Fibroblast of mammary gland (primary cell): ENCODE measurements around the gene KCNC2.

Experiments
- DNase-seq: peaks from one replicate; pipeline ENCODE4 v3.0.0-alpha.2; 2010; ENCODE audit warnings: low read depth
- H3K4me3 ChIP-seq: 2 replicates; pipeline ENCODE4 v1.5.1; 2011; ENCODE audit warnings: low read depth, mild to moderate bottlenecking, low read length, moderate library complexity; ENCODE audit not compliant: control insufficient read depth
- TF ChIP-seq, protein P1 (sequence below): conservative IDR thresholded peaks from 2 replicates; pipeline ENCODE4 v1.5.1; 2011; ENCODE audit warnings: low read depth, low read length, inconsistent platforms; ENCODE audit not compliant: control insufficient read depth, insufficient read depth

The KCNC2 gene

DNA sequence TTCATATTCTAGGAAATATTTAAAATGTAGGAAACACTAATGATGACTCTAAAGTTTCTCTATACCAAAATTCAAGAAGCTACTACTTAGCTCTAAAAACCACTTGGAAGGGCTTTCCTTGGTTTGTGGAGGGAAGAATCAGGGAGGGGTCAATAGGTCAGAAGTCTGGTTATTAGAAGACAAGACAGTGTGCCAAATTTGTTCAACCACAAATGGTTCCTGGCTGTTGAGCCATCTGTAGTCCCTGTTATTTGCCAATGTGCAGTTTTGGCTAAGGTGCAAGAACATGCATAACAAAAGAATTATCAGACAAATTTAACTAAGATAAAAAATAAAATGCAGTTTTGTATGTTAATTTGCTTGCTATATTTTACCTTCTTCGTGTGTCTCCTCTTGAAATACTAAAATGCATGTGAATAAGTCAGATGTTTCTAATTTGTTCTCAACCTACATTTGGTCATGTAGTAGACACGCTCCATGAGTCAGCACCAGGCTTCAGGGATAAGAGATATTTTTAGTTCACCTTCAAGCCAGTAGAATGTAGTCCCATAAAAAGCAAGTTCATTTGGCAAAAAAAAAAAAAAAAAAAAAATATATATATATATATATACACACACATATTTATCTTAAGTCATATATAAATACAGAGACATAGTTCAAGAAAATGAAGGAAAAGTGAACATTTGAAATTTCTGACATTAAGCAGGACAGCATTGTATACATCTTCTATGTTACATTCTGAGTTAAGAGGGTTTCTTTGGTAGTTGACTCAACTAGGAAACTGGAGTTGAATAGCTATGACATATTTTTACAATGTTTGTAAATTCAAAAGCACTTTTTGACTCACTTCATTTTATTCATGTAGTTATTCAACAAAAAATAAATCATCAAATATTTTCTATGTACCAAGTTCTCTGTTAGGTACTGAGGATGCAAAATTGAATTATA, 123.3 kb downstream of the KCNC2 start:
- DNase-seq: peak; percentile 81
- TF ChIP-seq, protein P1, sequence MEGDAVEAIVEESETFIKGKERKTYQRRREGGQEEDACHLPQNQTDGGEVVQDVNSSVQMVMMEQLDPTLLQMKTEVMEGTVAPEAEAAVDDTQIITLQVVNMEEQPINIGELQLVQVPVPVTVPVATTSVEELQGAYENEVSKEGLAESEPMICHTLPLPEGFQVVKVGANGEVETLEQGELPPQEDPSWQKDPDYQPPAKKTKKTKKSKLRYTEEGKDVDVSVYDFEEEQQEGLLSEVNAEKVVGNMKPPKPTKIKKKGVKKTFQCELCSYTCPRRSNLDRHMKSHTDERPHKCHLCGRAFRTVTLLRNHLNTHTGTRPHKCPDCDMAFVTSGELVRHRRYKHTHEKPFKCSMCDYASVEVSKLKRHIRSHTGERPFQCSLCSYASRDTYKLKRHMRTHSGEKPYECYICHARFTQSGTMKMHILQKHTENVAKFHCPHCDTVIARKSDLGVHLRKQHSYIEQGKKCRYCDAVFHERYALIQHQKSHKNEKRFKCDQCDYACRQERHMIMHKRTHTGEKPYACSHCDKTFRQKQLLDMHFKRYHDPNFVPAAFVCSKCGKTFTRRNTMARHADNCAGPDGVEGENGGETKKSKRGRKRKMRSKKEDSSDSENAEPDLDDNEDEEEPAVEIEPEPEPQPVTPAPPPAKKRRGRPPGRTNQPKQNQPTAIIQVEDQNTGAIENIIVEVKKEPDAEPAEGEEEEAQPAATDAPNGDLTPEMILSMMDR: no peak
- no peak overlapping the region for H3K4me3 ChIP-seq

- TF ChIP-seq, protein P1: no peak
- DNase-seq: no peak
- no peak overlapping the region for H3K4me3 ChIP-seq
Observed at GRCh38 chr12:75081305-75081704, 128.3 kb downstream of the KCNC2 start.

GRCh38 chr12:75080582-75080981, 129.1 kb downstream of the KCNC2 start:
- TF ChIP-seq, protein P1: no peak
- no peak overlapping the region for H3K4me3 ChIP-seq
- no peak for DNase-seq

DNA sequence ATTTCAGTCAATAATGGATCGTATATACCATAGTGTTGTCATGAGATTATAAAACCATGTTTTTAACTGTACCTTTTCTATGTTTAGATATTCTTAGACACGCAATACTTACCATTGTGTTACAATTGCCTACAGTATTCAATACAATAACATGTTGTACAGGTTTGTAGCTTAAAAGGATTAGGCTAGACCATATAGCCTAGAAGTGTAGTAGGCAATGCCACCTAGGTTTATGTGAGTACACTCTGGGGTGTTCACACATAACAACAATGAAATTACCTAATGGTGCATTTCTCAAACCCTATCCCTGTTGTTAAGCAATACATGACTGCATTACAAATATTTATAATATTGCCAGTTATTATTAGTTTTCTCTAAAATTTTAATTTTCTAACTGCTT, 144.2 kb downstream of the KCNC2 start:
- no peak for DNase-seq
- H3K4me3 ChIP-seq: no peak overlapping the region
- TF ChIP-seq, protein P1: no peak

DNA sequence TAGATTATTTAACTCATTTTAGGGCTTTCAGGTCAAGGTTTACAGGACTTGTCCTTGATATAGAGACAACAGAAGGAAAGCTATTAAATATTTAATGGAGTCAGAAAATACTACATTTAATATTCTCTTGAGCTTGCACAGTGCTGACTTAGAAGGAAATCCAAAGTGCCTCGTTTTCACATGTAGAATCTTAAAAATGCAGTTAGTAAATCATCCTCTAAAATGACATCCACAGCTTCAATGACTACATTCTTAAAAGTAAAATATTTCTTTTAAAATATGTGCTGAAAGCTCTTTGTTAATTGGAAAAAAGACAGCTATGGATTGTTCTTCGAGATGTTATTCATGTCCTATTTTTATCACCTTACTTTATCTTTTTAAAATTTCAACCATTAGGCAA, 146.9 kb downstream of the KCNC2 start:
- TF ChIP-seq, protein P1: no peak
- H3K4me3 ChIP-seq: no peak overlapping the region
- DNase-seq: no peak

DNA sequence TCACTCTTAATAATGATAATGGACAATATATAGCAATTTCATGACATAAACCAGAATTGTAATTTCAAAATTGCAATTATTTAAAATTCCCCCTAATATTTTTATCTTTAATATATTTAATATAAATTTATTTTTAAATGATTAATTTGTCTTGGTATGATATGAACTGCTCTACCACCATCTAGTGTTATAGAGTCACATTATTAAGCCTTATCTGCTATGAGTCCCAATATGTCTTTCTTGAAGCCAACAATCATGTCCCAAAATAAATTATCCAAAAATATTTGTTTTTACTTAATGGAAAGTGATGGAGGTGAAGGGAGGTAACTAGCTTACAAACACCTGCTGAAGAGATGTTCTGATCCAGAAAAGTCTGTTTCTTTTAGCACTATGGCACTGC, 151.4 kb downstream of the KCNC2 start:
- H3K4me3 ChIP-seq: no peak overlapping the region
- DNase-seq: peak; percentile 1
- TF ChIP-seq, protein P1: no peak

- TF ChIP-seq, protein P1: no peak
- DNase-seq: no peak
- no peak overlapping the region for H3K4me3 ChIP-seq
Observed at GRCh38 chr12:75048767-75049166, 160.9 kb downstream of the KCNC2 start.
